OCI-M1 (cell line): ENCODE results near the gene CES1.
"Not testable (repeated sequence)": the region's sequence is repeated elsewhere in the genome, so short reads cannot be mapped to it uniquely, and the experiment has no call there.

ENCODE experiments used
- DNase-seq: peaks from one replicate; lab custom pipeline; 2025; lab: John Stamatoyannopoulos, UW

Gene CES1

DNA sequence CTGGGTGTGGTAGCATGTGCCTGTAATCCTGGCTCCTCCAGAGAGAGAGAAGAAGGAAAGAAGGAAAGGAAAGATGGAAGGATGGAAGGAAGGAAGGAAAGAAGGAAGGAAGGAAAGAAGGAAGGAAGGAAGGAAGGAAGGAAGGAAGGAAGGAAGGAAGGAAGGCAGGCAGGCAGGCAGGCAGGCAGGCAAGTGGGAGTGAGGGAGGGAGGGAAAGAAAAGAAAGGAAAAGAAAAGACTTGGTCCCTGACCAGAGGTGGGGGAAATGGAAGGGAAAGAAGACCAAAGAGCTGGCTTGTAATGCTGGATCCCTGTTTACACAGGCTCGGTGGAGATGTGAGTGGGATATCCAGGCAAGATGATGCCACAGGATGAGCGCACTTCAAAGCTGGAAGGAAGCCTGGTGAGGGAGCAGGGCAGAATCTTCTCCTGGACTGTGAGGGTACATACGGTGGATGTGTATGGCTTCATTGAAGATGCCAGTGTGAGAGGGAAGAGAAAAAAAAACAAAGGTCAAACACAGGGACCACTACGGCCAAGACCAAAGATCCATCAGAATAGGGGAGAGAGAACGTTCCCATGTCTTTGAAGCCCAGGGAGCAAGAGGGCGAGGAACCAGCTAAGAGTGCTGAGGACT, 2.1 kb downstream of the CES1 start:
- DNase-seq, result no peak

DNA sequence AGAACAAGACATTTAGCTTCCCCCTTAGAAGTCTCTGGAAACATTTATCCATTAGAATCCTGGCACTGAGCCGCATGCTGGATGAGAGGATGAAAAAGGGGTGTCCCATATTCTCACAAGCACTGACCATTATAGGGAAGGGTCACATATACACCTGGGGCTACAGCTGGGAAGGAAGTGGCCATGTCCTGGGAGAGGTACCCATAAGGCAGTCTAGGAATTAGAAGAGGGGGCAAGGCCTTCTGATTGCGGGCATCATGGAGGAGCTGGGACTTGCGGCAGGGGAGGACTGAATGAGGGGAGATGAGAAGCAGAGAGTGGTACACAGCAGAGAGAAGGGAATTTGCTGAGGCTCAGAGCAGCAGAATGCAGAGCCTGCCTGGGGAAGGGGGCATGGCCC, 3.7 kb downstream of the CES1 start:
- not testable (repeated sequence) for DNase-seq

DNA sequence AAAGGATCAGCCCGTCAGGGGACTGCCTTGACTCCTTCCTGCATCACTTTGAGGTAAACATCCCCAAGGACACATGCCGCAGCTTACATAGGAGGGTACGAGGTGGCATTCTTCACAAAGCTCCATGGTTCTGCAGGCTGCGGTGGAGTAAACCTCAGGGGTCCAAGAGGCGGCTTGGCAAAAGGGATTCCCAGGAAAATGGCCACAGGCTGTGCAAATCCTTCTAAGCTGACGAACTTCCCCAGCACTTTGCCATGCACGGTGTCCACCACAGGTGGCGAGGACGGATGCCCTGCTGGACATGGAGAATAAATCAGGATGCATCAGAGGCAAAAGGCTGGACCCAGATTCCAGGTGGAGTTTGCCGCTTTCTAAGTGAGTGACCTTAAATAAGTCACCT, 4.2 kb downstream of the CES1 start:
- DNase-seq, result no peak

DNA sequence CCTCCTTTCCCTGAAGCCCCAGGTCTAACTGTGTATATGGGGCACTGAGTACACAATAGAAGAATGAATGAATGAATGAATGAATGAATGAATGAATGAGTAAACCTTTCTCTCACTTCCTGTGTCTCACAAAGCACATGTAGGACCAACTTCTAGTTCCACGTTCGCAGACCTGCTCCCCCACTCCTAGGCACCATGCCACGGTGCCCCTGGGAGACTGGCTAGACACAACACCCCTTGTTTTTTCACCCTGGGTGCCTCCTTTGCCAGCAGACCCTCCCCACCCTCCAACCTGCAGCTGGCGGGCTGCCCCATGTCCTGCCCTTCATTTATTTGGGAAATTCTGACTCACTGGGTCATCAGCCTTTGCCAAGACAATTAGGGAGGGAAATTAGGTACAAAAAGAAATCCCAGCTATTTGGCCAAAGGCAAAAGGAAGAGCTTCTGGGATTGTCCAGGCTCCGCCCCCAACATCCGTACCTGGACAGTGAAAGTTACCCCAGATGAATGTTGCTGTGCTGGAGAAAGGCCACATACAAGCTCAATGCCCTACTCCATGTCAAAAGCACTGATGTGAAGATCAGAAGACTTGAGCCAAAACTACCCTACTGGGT, 7.7 kb downstream of the CES1 start:
- DNase-seq, result no peak

DNA sequence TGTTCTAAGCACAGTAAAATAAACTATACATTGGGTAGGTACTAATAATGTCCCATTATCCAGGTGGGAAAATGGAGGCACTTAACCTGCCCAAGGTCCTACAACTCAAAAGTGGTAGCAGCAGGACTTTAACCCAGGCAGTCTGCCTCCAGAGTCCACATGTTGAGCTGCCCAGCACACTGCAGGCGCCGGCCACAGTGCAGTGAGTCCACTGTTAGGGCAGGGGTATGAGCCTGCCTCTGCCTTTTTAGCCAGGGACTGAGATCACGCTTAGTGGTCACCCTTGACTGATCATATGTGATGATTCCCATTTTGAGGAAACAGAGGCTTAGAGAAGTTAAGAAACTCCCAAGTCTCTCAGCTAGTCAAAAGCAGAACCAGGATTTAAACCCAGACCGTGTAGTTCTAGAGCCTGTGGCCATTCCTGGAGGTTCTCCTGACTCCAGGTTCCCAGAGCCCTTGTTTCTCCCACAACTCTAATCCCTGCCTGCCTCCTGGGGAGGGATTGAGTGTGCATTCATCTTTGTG, 8.4 kb downstream of the CES1 start:
- DNase-seq, result no peak

DNA sequence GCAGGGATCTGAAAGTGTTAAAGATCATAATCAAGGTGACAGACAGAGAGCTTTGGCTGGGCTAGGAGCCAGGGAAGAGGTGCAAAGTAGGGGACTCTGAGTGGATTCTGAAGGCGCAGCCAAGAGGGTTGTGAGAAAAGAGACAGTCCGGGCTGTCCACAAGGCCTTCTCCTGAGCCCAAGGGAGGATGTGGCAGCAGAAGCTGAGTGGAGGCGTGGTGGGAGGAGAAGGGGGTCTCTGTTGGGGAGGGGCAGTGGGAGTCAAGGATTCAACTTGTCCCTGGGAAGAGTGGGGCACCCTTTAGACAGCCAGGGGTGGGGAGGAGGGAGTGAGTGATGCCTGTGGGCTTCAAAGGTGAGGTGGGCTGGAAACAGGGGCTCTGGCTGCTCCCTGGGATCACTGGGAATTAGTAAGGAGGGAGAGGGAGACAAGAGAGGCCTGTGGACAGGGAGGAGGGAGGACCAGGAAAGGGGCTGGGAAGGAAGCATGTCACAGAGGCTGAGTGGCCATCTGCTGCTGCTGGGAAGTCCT, 10.6 kb downstream of the CES1 start:
- DNase-seq, result no peak

DNA sequence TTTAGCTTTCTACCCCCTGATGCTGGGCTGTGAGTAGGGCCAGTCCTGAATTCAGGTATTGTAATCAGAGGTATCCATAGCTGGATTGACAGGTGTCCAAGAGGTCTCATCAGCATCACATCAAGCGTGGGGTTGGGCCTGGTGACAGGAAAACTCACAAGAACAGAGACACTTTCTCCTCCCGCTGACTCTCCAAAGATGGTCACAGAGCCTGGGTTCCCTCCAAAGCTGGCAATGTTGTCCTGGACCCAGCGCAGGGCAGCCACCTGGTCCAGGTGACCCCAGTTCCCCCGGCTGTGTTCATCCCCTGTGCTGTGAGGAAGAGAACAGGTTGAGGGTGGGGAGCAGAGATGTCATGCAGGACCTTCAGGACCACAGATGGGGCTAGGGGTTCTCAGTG, 11.7 kb downstream of the CES1 start:
- DNase-seq, result no peak

DNA sequence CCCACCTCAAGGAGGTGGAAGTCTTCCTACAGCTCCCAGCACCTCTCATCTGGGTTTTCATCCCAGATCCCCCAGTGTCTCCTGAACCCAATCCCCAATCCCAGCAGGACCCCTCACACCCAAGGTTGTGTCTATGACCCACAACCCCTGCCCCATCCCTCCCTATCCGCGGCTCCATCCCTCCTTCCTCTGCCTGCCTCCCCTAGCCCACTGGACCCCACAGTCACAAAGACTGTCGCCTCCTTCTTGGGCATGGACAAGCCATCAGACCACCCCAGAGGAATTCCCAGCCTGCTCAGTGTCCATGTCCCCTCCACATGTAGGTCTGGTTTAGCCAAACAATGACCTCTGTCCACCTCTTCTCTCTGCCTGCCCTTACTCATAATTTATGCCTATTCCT, 12.3 kb downstream of the CES1 start:
- no peak for DNase-seq

DNA sequence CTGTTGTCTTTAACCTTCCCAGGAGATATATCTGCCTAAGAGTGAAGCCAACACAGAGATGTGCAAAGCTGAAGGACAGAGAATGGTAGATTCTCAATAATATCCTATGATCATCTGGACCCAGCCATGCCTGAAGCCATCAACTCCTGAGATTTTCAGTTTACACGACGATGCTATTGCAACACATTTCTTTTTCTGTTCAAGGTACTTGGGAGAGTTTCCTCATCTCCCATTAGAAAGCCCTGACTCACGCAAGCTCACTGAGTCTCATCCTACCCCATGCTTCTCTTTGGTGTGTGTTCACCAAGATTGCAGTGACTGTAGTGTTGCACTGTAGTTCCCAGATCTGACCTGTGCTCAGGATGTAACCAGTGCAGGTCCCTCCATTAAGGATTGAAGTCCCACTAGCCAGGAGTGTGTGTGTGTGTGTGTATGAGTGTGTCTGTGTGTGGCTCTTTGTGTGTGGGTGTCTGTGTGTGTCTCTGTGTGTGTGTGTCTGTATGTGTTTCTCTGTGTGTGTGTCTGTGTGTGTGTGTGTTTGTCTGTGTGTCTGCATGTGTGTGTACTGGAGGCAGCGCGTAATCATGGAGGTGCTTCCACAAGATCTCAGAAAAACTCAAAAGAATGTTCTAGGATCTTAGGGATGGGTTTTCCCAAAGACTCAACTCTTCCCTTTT, 15.5 kb downstream of the CES1 start:
- DNase-seq, result no peak

DNA sequence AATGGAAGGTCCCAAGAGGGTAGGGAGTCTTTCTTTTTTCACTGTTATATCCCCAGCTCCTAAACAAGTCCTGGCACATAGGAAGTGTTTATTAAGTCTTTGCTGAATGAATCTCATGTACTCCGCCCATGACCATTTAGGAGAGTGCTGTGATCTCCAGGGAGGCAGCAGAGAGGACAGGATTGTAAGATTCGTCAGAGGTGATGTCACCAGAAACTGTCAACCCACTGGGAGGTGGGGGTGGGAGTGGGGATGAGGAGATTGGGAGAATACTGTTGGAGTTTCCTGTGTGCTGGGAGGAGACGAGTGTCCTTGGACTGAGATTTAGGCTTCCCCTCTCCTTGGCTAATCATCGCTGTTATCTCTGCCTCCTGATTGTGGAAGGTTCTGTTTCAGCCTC, 16.7 kb downstream of the CES1 start:
- not testable (repeated sequence) for DNase-seq

DNA sequence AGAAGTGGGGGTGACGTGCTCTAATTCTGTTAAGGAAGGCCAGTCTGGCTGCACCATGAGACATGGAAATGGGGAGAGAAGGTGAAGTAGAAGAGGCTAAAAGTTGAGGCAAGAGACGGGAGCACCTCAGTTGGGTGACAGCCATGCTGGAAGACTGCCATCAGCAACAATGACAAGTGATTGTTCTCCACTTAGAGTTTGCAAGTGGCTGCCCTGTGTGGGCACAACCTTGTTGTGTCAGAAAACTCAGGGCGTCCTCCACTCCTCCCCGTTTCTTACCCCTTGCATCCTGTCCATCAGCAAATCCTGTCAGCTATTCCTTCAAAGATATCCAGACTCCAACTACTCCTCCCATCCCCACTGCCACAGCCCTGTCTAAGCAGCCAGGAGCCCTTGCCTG, 17.6 kb downstream of the CES1 start:
- no peak for DNase-seq

DNA sequence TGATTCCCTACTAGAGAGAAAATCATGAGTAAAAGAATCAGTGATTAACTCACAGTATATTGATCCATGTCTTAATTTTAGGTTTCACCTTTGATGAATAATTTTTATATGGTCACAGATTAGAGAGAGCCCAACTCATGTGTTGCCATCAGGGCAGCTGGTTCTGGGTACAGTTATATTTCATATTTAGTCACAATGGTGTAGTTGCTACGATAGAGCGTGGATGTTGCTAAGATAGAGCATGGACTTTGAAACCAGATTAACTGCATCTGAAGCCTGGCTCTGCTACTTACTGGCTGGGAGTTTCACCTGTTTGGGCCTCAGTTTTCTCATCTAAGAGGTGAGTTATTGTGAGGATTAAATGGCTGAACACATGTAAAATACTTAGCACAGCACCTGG, 18.7 kb downstream of the CES1 start:
- DNase-seq, result not testable (repeated sequence)

DNA sequence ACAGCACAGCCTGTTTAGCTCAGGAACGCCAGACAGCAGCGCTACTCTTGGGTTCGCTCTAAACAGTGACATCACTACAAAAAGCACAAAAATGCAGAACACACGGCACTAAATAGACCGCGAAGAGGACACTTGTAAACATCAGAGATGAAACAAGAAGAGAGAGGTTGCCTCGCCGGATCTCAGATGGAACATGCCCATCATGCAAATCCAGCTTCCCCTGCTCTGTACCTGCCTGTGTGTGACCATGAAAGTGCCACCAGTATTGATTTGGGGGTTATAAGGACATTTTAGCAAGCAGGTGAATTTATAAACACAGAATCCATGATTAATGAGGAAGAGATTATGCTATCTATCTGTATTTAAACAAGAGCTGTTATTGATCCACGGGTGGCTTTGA, 19.2 kb downstream of the CES1 start:
- not testable (repeated sequence) for DNase-seq

DNA sequence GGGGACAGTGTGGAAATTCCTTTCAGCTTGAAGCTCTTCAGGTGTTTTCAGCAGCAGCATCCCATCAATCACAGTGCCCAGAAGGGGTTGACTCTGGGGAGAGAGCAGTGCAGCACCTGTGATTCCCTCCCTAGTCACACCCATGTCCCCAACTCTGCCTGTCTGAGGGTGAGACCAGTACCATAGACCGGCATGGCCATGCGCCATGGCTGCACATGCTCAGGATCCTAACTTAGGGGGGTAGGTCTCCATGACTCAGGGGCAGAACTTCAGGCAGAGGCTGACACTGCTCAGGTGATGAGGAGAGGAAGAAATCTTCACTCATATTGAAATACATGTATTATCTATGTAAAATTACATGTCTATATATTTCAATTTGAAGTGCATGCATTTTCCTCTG, 19.9 kb downstream of the CES1 start:
- DNase-seq, result no peak

DNA sequence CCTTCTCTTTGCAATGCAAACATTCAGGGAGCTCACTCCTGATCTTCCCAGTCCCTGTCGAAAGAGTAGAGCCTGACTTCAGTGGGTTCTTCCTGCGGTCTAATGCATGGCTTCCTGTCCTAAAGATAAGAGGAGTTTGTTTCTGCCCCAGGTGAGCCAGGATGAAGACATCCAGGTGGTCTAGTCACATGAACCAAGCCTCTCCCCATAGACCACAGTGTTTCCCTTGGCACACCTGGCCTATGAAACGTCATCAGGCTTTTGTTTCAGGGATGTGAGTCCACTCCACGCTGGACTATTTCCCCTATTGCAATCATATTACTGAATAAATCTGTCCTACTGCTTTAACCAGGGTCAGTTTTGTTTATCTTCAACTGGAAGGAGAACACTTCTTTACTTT, 21.1 kb downstream of the CES1 start:
- no peak for DNase-seq

DNA sequence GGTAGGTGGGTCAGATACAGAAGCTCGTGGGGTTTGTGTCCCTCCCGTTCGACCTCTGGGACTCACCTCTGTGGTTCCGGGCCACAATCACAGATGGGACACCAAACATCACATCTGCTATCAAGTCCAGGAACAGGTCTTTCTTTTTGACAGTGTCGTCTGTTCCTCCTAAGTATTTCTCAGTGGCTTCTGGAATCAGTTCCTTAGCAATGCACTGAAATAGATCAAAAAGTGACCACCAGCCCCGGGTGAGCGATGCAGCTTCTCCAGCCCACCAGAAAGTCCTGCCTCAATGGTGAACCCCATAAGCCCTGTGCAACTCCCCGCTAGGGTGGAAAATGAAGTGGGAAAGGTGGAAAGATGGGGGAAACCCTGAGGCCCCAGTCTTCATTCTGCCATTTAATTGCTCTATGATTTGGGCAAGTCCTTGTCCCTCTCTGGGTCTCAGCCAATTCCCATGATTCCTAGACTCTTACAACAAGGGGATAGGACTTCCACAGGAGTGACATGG, 22.4 kb downstream of the CES1 start:
- no peak for DNase-seq

DNA sequence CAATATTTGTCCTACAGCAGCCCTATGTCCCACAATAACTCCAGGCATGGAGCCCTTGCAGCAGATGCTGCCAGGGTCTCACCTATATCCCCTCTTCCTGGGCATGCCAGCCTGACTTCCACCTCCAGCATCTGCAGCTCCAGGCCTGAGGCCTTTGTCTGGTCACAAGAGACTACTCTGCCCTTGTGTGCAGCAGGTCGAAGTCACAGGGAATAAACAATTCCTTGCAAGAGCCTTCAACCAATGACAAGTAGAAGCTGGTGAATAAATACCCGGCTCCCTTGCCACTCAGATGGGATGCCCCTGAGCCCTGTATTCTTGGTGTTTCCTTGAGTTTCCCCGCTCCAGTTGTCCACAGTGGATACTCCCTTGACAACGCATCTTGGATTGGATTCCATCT, 23.0 kb downstream of the CES1 start:
- no peak for DNase-seq

DNA sequence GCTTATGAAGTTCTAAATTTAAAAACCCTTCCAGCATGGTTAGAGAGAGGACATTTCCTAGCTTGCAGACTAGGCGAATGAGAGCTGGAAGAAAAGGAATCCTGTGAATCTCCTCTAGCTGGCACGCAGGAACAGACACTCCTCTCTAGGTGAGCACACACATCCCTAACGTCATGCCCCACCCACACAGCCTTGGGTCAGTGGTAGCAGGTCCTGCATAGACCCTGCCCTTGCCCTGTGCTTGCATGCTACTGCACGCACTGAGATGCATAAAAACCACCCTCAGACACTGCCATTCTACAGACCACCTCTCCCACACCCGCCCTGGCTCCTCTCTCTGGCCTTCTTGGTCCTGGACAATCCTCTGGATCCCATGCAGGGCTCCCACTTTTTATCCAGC, 23.5 kb downstream of the CES1 start:
- DNase-seq, result no peak

DNA sequence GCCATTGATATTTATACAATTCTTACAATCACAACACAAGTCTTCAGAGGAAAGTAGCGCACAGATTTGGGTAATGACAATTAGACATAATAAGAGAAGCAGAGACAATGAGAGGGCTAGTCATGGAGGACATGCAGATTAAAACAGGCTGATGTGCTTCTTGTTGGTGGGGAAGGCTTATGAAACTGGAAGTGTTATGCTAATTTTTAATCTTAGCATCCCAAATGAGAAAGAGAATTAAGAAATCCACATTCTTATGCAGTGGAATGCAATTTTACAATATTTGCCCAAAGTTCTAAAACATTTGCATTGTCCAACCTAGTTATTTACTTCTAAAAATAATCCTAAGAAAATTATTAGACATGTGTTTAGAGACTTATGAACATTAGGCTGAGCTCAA, 24.6 kb downstream of the CES1 start:
- not testable (repeated sequence) for DNase-seq

DNA sequence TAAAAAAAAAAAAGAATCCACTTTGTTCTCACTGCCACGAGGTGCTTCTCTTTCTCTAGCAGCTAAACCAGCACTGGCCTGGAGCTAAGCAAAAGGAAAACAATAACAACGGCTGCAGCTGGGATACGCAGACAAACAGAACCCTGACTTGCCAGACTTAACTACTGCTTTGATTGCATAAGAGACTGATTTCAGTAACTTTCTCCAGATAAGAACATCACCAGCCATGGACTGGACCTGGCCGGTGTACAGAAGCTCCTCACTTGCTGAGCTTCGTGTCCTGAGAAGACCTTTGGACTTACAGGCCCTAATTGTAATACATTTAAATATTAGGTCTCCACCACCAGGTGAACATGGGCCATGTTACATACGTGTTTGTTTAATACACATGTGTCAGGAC, 27.8 kb downstream of the CES1 start:
- DNase-seq, result not testable (repeated sequence)

DNA sequence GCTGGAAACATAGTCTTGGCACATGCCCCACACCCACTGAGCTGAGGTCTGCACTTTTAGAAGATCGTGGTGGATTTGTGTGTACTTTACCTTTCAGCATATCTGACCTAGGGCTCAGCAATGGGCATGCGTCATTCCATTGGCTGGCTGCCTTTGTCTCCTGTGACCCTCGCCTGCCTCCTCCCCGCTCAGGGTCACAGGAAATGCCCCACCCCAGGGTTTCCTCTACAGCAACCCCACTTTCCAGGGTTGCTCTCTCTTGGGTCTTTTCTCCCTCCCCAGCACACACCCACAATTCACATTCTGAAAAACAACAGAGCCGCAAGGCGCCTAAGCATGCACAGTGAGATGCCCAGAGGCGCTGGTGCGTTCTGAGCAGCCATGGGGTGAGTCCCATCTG, 29.2 kb downstream of the CES1 start:
- DNase-seq, result not testable (repeated sequence)

DNA sequence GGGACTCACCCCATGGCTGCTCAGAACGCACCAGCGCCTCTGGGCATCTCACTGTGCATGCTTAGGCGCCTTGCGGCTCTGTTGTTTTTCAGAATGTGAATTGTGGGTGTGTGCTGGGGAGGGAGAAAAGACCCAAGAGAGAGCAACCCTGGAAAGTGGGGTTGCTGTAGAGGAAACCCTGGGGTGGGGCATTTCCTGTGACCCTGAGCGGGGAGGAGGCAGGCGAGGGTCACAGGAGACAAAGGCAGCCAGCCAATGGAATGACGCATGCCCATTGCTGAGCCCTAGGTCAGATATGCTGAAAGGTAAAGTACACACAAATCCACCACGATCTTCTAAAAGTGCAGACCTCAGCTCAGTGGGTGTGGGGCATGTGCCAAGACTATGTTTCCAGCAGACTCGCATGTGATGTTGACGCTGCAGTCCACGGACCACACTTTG, 39.9 kb downstream of the CES1 start:
- DNase-seq, result not testable (repeated sequence)

DNA sequence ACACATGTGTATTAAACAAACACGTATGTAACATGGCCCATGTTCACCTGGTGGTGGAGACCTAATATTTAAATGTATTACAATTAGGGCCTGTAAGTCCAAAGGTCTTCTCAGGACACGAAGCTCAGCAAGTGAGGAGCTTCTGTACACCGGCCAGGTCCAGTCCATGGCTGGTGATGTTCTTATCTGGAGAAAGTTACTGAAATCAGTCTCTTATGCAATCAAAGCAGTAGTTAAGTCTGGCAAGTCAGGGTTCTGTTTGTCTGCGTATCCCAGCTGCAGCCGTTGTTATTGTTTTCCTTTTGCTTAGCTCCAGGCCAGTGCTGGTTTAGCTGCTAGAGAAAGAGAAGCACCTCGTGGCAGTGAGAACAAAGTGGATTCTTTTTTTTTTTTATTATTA, 41.4 kb downstream of the CES1 start:
- not testable (repeated sequence) for DNase-seq
